K562 (cell line): ENCODE measurements around the gene TEX261. TPM values are rescaled to one million over a fixed set of nuclear protein-coding genes. Genes with fewer than 3 reads are reported as not detected.

ENCODE experiments used
- ATAC-seq: fragments of 200-7000 bp; cut with Tn5 transposase; 3 replicates; pipeline ENCODE4 v1.9.1; 2020; ENCODE audit warnings: moderate library complexity
- BruUV-seq: library from RNA; stranded (reverse); fragments of 400-500 nt; replicated peaks from 2 replicates; lab custom pipeline; 2021; lab: Mats Ljungman, UMichigan
- CTCF ChIA-PET: fragments of 300-600 bp; formaldehyde crosslinking; extraction: SDS; loops from one replicate; lab custom pipeline; 2021; ENCODE audit warnings: low intra/inter-chr PET ratio; lab: Yijun Ruan, JAX
- POLR2A ChIA-PET: fragments of 300-600, 350-650 bp; sonication (Branson Sonifier 250); formaldehyde crosslinking; extraction: SDS; loops from one replicate; lab custom pipeline; 2021; ENCODE audit warnings: antibody characterized with exemption, inconsistent platforms; lab: Yijun Ruan, JAX
- DNase-seq, 4 experiments: peaks; one replicate each; pipeline versions ENCODE4 v3.0.0 to v3.0.0-alpha.2; 2011 to 2018; ENCODE audit warnings: low spot score in 3 of 4, mixed read lengths in 3 of 4; ENCODE audit errors: extremely low read depth in 1 of 4
- FAIRE-seq: peaks from 2 replicates; lab custom pipeline; 2011; peaks lifted over from hg19 to GRCh38; lab: Jason Lieb, UNC
- H2AFZ ChIP-seq: 2 replicates; pipeline ENCODE4 v1.6.0; 2011; ENCODE audit warnings: low read depth, low read length, control low read depth, inconsistent platforms
- H3K27ac ChIP-seq: fragments of 200-600 bp; 3 replicates; pipeline ENCODE4 v1.8.0; 2011; ENCODE audit warnings: low read depth, mild to moderate bottlenecking, control low read depth, inconsistent platforms, low read length, moderate library complexity, mixed read lengths; ENCODE audit errors: extremely low read depth
- H3K27me3 ChIP-seq, 2 experiments: fragments of 300-600 bp in 1 of 2; 2 replicates in 1 of 2; 3 replicates in 1 of 2; pipeline versions ENCODE4 v1.6.0 to v1.8.0; 2011; ENCODE audit warnings: inconsistent platforms in 2 of 2, low read length in 2 of 2, mild to moderate bottlenecking in 1 of 2, mixed read lengths in 1 of 2, moderate library complexity in 1 of 2; ENCODE audit not compliant: control insufficient read depth in 2 of 2, insufficient read depth in 2 of 2
- H3K36me3 ChIP-seq: fragments of 300-600 bp; 3 replicates; pipeline ENCODE4 v1.8.0; 2011; ENCODE audit warnings: mild to moderate bottlenecking, low read length, inconsistent platforms; ENCODE audit not compliant: control insufficient read depth, insufficient read depth
- H3K4me1 ChIP-seq, 2 experiments: fragments of 200-600 bp in 1 of 2; replicated peaks in 1 of 2; 2 replicates in 1 of 2; 3 replicates in 1 of 2; pipeline versions ENCODE4 v1.5.1 to v1.8.0; 2011; ENCODE audit warnings: inconsistent platforms in 2 of 2, low read length in 2 of 2, mild to moderate bottlenecking in 1 of 2, mixed read lengths in 1 of 2, moderate library complexity in 1 of 2; ENCODE audit not compliant: control insufficient read depth in 2 of 2, insufficient read depth in 2 of 2
- H3K4me2 ChIP-seq: 2 replicates; pipeline ENCODE4 v1.6.1; 2011; ENCODE audit warnings: low read length, control low read depth, inconsistent platforms, mixed read lengths; ENCODE audit not compliant: insufficient read depth
- H3K4me3 ChIP-seq: fragments of 200-600 bp; sonication (generic), shearing (Covaris generic); 2 replicates; pipeline ENCODE4 v1.5.1; 2016; ENCODE audit warnings: control low read depth, inconsistent platforms
- H3K79me2 ChIP-seq: fragments of 200-600 bp; 3 replicates; pipeline ENCODE4 v1.8.0; 2011; ENCODE audit warnings: low read length, inconsistent platforms; ENCODE audit not compliant: control insufficient read depth, insufficient read depth
- H3K9ac ChIP-seq, 2 experiments: 2 replicates each; pipeline versions ENCODE4 v1.6.0 to v1.6.1; 2011; ENCODE audit warnings: low read depth in 2 of 2, low read length in 2 of 2, control low read depth in 1 of 2, inconsistent platforms in 1 of 2, mild to moderate bottlenecking in 1 of 2, mixed read lengths in 1 of 2; ENCODE audit not compliant: insufficient read depth in 1 of 2
- H3K9me1 ChIP-seq: one replicate; pipeline ENCODE4 v1.6.0; 2011; ENCODE audit warnings: inconsistent platforms, mild to moderate bottlenecking, low read length, moderate library complexity; ENCODE audit not compliant: control insufficient read depth, insufficient read depth
- H3K9me3 ChIP-seq: replicated peaks from 2 replicates; pipeline ENCODE4 v1.5.1; 2011; ENCODE audit warnings: low read depth, low read length, inconsistent platforms; ENCODE audit not compliant: control insufficient read depth, insufficient read depth
- H4K20me1 ChIP-seq: replicated peaks from 2 replicates; pipeline ENCODE4 v1.6.1; 2011; ENCODE audit warnings: low read length, inconsistent platforms, mixed read lengths; ENCODE audit not compliant: control insufficient read depth, insufficient read depth
- CBX3 ChIP-seq, 2 experiments: IDR thresholded peaks; 1 replicate in 1 of 2; 2 replicates in 1 of 2; pipeline ENCODE4 v1.6.1; 2012; ENCODE audit warnings: inconsistent platforms in 2 of 2, low read length in 2 of 2, borderline replicate concordance in 1 of 2, control low read depth in 1 of 2
- FOXA1 ChIP-seq: fragments of 450-650 bp; IDR thresholded peaks from 2 replicates; pipeline ENCODE4 v1.6.1; 2016; ENCODE audit warnings: mild to moderate bottlenecking, borderline replicate concordance
- GTF2F1 ChIP-seq: IDR thresholded peaks from 2 replicates; pipeline ENCODE4 v1.6.1; 2011; ENCODE audit warnings: low read depth, low read length, improper control_type of control experiment
- MAZ ChIP-seq, 2 experiments: fragments of 450-650 bp in 1 of 2; sonication (generic) in 1 of 2; formaldehyde crosslinking; IDR thresholded peaks in 1 of 2; conservative IDR thresholded peaks in 1 of 2; 2 replicates each; pipeline versions ENCODE4 v1.4.0 to v1.5.0; 2020; ENCODE audit warnings: mild to moderate bottlenecking in 1 of 2, missing genetic modification reagents in 1 of 2
- SMAD2 ChIP-seq: fragments of 150-350 bp; IDR thresholded peaks from 2 replicates; pipeline ENCODE4 v1.6.1; 2014; ENCODE audit warnings: low read depth, mild to moderate bottlenecking, low read length
- ZNF444 ChIP-seq: fragments of 250-450 bp; sonication (Bioruptor Pico); IDR thresholded peaks from 2 replicates; pipeline ENCODE4 v1.4.0; 2020; ENCODE audit warnings: mild to moderate bottlenecking, moderate library complexity
- ZNF589 ChIP-seq: fragments of 200-800 bp; sonication (Bioruptor generic); IDR thresholded peaks from 2 replicates; pipeline ENCODE4 v1.6.1; 2016; ENCODE audit warnings: low read depth, missing genetic modification characterization, missing compliant biosample characterization
- WGBS: fragments of 100-300 bp; shearing (Covaris generic); methylation state at CpG from one replicate; pipeline ENCODE4 v1.1.6; 2016; ENCODE audit warnings: low coverage, mixed read lengths; ENCODE audit not compliant: insufficient coverage; ENCODE audit errors: missing lambda C conversion rate; 5-methylcytosine and 5-hydroxymethylcytosine counted together
- in situ Hi-C: fragments of 300-500 bp; cut with MboI; formaldehyde crosslinking; loops from 4 replicates; pipeline ENCODE4 v1.15.0; 2018; ENCODE audit warnings: inconsistent platforms, mixed read lengths
- intact Hi-C: fragments of 100-400 bp; cut with micrococcal nuclease; formaldehyde crosslinking; loops from 2 replicates; pipeline ENCODE4 v1.14.2; 2022
- polyA plus RNA-seq, 8 experiments: library from polyadenylated mRNA; depleted of rRNA in 4 of 8; stranded (reverse) in 5 of 8; unstranded in 3 of 8; fragments of >200 nt; fragmentation: Nextera tagmentation in 2 of 8; fragmentation: Illumina TruSeq in 1 of 8; extraction: Ambion mirVana in 2 of 8; extraction: Trizol in 1 of 8; gene quantifications; 2 replicates each; pipeline versions ENCODE4 v1.2.1 to v1.2.3, GENCODE V29; 2011 to 2014; ENCODE audit warnings: inconsistent platforms in 1 of 8, missing spikeins in 1 of 8
- total RNA-seq, 7 experiments: library from RNA; depleted of rRNA in 6 of 7; stranded (reverse); fragments of >200 nt in 6 of 7; fragmentation: Illumina TruSeq in 2 of 7; extraction: Trizol in 2 of 7; gene quantifications; 2 replicates each; pipeline versions ENCODE4 v1.2.1 to v1.2.3, GENCODE V29; 2011 to 2021; ENCODE audit warnings: low replicate concordance in 1 of 7
- TF ChIP-seq, protein P1 (sequence below): sonication (generic); formaldehyde crosslinking; IDR thresholded peaks from 2 replicates; pipeline ENCODE4 v1.8.1; 2023; ENCODE audit warnings: mild to moderate bottlenecking, missing genetic modification reagents, moderate library complexity
- TF ChIP-seq, protein P2 (sequence below): IDR thresholded peaks from 2 replicates; pipeline ENCODE4 v1.6.1; 2011; ENCODE audit not compliant: insufficient read length; ENCODE audit errors: extremely low read depth
- TF ChIP-seq, protein P3 (sequence below): fragments of 450-650 bp; IDR thresholded peaks from one replicate; pipeline ENCODE4 v1.6.1; 2018; ENCODE audit warnings: mild to moderate bottlenecking, moderate library complexity; ENCODE audit not compliant: partially characterized antibody
- TF ChIP-seq, protein P4 (sequence below): conservative IDR thresholded peaks from 2 replicates; pipeline ENCODE4 v1.6.1; 2011; ENCODE audit warnings: low read depth, mild to moderate bottlenecking, low read length; ENCODE audit not compliant: control insufficient read depth

TEX261 gene
- total and polyA plus RNA-seq, 9 of the 15 experiments (the other 6 are each of a cell fraction or from before 2014, with no cell fraction given), result 11.9 to 110 (median 51.9) TPM

DNA sequence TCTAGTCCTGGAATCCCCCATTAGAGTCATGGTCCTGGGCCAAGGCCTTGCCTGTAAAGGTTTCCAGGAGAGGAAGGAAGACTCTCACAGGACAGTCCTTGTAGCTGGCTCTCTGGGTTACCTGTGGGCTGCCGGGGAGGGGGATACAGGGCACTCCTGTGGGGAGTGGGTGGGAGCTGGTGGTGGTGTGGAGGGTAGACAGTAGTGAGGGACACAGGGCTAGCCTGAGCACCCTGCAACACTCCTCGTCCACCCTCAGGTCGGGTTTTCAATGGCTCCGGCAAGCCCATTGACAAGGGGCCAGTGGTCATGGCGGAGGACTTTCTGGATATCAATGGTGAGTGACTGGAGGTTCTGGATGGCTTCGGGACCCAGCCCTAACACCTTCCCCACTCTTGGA, 35.9 kb downstream of the TEX261 start (continued):
- TF ChIP-seq, protein P1, sequence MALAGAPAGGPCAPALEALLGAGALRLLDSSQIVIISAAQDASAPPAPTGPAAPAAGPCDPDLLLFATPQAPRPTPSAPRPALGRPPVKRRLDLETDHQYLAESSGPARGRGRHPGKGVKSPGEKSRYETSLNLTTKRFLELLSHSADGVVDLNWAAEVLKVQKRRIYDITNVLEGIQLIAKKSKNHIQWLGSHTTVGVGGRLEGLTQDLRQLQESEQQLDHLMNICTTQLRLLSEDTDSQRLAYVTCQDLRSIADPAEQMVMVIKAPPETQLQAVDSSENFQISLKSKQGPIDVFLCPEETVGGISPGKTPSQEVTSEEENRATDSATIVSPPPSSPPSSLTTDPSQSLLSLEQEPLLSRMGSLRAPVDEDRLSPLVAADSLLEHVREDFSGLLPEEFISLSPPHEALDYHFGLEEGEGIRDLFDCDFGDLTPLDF (CRISPR knock-in tag), result no peak

DNA sequence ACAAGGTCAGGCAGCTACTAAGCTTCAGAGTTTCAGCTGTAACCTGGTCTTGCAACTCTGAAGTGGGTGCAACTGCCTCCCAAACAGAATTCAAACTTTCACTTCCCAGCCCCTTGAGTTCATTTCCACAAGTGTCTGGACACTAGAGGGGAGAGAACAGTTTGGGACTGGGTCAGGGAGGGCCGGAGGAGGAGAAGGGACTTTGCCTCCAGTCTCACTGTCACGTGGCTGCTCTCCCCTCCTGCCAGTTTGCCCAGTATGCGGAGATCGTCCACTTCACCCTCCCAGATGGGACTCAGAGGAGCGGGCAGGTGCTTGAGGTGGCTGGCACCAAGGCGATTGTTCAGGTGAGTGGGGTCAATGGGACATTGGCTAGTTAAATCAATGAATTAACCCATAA, 36.9 kb downstream of the TEX261 start:
- H3K9ac ChIP-seq, result peak overlapping the region in 1 of 2 experiments; percentile 36; a peak in 1 of 4 replicates
- no peak for DNase-seq
- ChIA-PET POLR2A (interaction anchor here (0.8 kb wide), 1 partner anchor 89 kb away, joined by 5 read pairs; no protein-coding TSS in a partner anchor), CTCF (interaction anchor here (0.6 kb wide), 1 partner anchor 54 kb away, joined by 3 read pairs; no protein-coding TSS in a partner anchor)
- no peak overlapping the region for H2AFZ ChIP-seq
- H3K79me2 ChIP-seq, result no peaks in the 10 kb centered on the region
- peaks cover 19 to 60% of the 10 kb centered on the region in 2 experiments for H3K27me3 ChIP-seq
- H3K9me3 ChIP-seq, result no peaks in the 10 kb centered on the region
- WGBS, result 3% methylated on average over 6 of the region's 6 CpGs
- no peak for FAIRE-seq
- no peak overlapping the region for H3K27ac ChIP-seq
- no peak for ATAC-seq
- no peaks in the 10 kb centered on the region for H4K20me1 ChIP-seq
- BruUV-seq, result no TSS peak
- peaks cover 0 to 3% of the 10 kb centered on the region in 2 experiments; a peak in 1 of 5 replicates for H3K4me1 ChIP-seq
- in situ Hi-C loops, result no loop called here
- no peaks in the 10 kb centered on the region for H3K9me1 ChIP-seq
- no peak overlapping the region for H3K4me2 ChIP-seq
- TF ChIP-seq SMAD2, result no peak
- TF ChIP-seq ZNF589, result no peak
- TF ChIP-seq, protein P2, sequence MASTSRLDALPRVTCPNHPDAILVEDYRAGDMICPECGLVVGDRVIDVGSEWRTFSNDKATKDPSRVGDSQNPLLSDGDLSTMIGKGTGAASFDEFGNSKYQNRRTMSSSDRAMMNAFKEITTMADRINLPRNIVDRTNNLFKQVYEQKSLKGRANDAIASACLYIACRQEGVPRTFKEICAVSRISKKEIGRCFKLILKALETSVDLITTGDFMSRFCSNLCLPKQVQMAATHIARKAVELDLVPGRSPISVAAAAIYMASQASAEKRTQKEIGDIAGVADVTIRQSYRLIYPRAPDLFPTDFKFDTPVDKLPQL, result no peak
- TF ChIP-seq, protein P3, sequence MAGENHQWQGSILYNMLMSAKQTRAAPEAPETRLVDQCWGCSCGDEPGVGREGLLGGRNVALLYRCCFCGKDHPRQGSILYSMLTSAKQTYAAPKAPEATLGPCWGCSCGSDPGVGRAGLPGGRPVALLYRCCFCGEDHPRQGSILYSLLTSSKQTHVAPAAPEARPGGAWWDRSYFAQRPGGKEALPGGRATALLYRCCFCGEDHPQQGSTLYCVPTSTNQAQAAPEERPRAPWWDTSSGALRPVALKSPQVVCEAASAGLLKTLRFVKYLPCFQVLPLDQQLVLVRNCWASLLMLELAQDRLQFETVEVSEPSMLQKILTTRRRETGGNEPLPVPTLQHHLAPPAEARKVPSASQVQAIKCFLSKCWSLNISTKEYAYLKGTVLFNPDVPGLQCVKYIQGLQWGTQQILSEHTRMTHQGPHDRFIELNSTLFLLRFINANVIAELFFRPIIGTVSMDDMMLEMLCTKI, result no peak
- no peak for TF ChIP-seq ZNF444 (CRISPR knock-in tag)
- no peak for TF ChIP-seq GTF2F1
- no peak for TF ChIP-seq MAZ (CRISPR knock-in tag; conservative IDR thresholded peaks at IDR 0.05 in 1 of 2, IDR thresholded peaks at IDR 0.05 in 1 of 2)
- no peak for TF ChIP-seq CBX3 (IDR thresholded peaks at IDR 0.05; ENCODE audit: borderline replicate concordance in 1 of 2, low read length in 2 of 2)
- TF ChIP-seq, protein P4, sequence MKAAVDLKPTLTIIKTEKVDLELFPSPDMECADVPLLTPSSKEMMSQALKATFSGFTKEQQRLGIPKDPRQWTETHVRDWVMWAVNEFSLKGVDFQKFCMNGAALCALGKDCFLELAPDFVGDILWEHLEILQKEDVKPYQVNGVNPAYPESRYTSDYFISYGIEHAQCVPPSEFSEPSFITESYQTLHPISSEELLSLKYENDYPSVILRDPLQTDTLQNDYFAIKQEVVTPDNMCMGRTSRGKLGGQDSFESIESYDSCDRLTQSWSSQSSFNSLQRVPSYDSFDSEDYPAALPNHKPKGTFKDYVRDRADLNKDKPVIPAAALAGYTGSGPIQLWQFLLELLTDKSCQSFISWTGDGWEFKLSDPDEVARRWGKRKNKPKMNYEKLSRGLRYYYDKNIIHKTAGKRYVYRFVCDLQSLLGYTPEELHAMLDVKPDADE, result no peak
- TF ChIP-seq FOXA1, result no peak
- no peaks in the 10 kb centered on the region for H3K36me3 ChIP-seq
- H3K4me3 ChIP-seq, result no peak overlapping the region
- intact Hi-C loops, result no loop called here
